ENCODE results near the gene LRRFIP2.

Gene LRRFIP2

DNA sequence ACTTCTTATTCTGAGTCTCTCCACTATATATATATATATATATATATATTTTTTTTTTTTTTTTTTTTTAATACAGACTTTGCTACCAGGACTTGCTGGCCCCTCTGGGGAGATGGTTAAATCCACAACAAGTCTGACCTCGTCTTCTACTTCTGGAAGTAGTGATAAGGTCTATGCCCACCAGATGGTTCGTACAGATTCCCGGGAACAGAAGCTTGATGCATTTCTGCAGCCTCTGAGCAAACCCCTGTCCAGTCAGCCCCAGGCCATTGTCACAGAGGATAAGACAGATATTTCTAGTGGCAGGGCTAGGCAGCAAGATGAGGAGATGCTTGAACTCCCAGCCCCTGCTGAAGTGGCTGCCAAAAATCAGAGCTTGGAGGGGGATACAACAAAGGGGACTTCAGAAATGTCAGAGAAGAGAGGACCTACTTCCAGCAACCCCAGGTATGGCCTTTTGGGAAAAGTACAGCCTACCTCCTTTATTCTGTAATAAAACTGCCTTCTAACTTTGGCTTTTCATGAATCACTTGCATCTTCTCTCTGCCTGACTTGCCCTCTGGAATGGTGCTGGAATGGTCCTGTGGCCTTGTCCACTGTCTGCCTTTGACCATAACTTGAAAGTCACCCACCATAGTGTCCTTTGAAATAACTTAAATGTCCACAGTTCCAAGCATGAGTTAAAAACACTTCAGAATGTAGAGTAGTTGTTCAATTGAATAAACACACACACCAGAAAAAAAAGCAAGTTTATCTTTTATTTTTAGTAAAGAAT lies 148.6 kb downstream of the LRRFIP2 start:
- Histone ChIP-seq H3K4me3 (ENCODE audit: low read length in 2 of 2) (no peak overlapping the region), H3K9me3 (ENCODE audit: control insufficient read depth in 2 of 2, low read length in 2 of 2) (no peaks in the 10 kb centered on the region), H3K27ac (ENCODE audit: low read depth in 2 of 2, low read length in 2 of 2) (no peak overlapping the region), H3K36me3 (ENCODE audit: control insufficient read depth in 2 of 2, insufficient read depth in 2 of 2, low read length in 2 of 2) (peaks cover 42 to 66% of the 10 kb centered on the region in 2 donors), H3K27me3 (ENCODE audit: control insufficient read depth in 2 of 2, insufficient read depth in 2 of 2, low read length in 2 of 2) (no peaks in the 10 kb centered on the region), H3K4me1 (ENCODE audit: control insufficient read depth in 2 of 2, insufficient read depth in 2 of 2, low read length in 2 of 2) (no peaks in the 10 kb centered on the region), H3K9ac (ENCODE audit: low read depth in 1 of 2, low read length in 2 of 2) (no peak overlapping the region)

DNA sequence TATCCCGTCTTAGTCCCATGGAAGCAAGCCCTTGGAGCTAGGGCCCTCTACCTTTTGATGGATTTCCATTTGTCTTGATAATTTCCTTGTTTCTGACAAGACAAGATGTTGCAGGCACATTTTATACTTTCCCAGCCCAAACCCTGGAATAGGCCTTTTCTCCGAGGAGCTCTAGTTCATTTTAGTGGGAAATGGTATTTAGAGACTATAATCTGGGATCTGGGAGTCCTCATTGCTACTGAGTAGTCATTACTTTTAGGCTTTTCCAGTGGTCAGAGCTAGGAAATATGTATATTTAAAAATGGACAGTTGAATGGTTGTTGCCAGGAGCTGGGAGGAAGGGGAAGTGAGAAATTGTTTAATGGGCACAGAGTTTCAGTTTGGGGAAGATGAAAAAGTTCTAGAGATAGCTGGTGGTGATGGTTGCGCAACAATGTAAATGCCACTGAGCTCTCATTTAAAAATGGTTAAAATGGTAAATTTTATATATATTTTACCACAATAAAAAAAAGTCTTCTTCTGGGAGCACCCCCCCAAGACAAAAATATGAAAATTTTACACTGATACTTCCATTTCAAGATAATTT lies 149.5 kb downstream of the LRRFIP2 start:
- Histone ChIP-seq H3K9ac (ENCODE audit: low read depth in 1 of 2, low read length in 2 of 2) (no peak overlapping the region), H3K36me3 (ENCODE audit: control insufficient read depth in 2 of 2, insufficient read depth in 2 of 2, low read length in 2 of 2) (peaks cover 46 to 71% of the 10 kb centered on the region in 2 donors), H3K27ac (ENCODE audit: low read depth in 2 of 2, low read length in 2 of 2) (no peak overlapping the region), H3K9me3 (ENCODE audit: control insufficient read depth in 2 of 2, low read length in 2 of 2) (no peaks in the 10 kb centered on the region), H3K27me3 (ENCODE audit: control insufficient read depth in 2 of 2, insufficient read depth in 2 of 2, low read length in 2 of 2) (no peaks in the 10 kb centered on the region), H3K4me3 (ENCODE audit: low read length in 2 of 2) (no peak overlapping the region), H3K4me1 (ENCODE audit: control insufficient read depth in 2 of 2, insufficient read depth in 2 of 2, low read length in 2 of 2) (no peaks in the 10 kb centered on the region)

DNA sequence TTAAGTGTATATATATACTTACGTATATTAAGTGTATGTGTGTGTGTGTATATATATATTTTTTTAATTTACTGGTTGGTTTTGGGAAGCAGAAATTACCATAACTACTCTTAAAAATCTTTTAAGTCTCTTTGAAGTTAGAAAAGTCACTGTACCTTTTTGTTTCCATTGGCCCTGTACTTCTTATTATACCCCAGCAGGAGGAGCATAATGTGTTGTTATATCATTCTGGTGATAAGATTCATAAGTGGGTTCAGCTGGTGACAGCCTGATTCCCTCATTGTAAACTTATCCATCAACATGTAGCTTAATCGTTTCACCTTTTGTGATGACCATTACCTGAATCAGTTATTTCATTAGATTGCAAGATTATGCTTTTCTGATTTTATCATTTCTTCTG lies 150.3 kb downstream of the LRRFIP2 start:
- H3K36me3 ChIP-seq (ENCODE audit: control insufficient read depth in 2 of 2, insufficient read depth in 2 of 2, low read length in 2 of 2), result peaks cover 42 to 69% of the 10 kb centered on the region in 2 donors
- no peak overlapping the region for H3K9ac ChIP-seq (ENCODE audit: low read depth in 1 of 2, low read length in 2 of 2)
- no peaks in the 10 kb centered on the region for H3K27me3 ChIP-seq (ENCODE audit: control insufficient read depth in 2 of 2, insufficient read depth in 2 of 2, low read length in 2 of 2)

DNA sequence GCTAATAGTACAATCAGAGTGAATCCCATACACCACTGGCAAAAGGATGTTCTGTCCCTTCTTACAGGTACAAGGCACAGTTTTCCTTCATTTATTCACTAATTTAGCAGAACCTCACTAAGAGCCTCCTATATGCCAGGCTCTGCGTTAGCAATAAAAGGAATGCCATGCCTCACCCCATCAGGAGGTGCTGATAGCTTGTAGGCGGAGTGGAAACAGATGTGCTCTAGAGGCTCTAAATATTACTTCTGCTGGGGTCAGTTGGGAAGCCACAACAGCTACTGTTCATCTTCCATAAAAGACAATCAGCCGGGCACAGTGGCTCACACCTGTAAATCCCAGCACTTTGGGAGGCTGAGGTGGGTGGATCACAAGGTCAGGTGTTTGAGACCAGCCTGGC lies 156.7 kb downstream of the LRRFIP2 start:
- no peaks in the 10 kb centered on the region for H3K27me3 ChIP-seq (ENCODE audit: control insufficient read depth in 2 of 2, insufficient read depth in 2 of 2, low read length in 2 of 2)
- H3K9ac ChIP-seq (ENCODE audit: low read depth in 1 of 2, low read length in 2 of 2), result no peak overlapping the region
- H3K36me3 ChIP-seq (ENCODE audit: control insufficient read depth in 2 of 2, insufficient read depth in 2 of 2, low read length in 2 of 2), result peaks cover 53 to 66% of the 10 kb centered on the region in 2 donors
- H3K9me3 ChIP-seq (ENCODE audit: control insufficient read depth in 2 of 2, low read length in 2 of 2), result no peaks in the 10 kb centered on the region
- H3K4me3 ChIP-seq (ENCODE audit: low read length in 2 of 2), result no peak overlapping the region
- H3K4me1 ChIP-seq (ENCODE audit: control insufficient read depth in 2 of 2, insufficient read depth in 2 of 2, low read length in 2 of 2), result no peaks in the 10 kb centered on the region
- H3K27ac ChIP-seq (ENCODE audit: low read depth in 2 of 2, low read length in 2 of 2), result no peak overlapping the region

More for the DNA sequence above, 150.3 kb downstream of the LRRFIP2 start:
- Histone ChIP-seq H3K27ac (ENCODE audit: low read depth in 2 of 2, low read length in 2 of 2) (no peak overlapping the region), H3K4me3 (ENCODE audit: low read length in 2 of 2) (no peak overlapping the region), H3K9me3 (ENCODE audit: control insufficient read depth in 2 of 2, low read length in 2 of 2) (no peaks in the 10 kb centered on the region), H3K4me1 (ENCODE audit: control insufficient read depth in 2 of 2, insufficient read depth in 2 of 2, low read length in 2 of 2) (no peaks in the 10 kb centered on the region)

GRCh38 chr3:37016903-37017302 lies 157.5 kb downstream of the LRRFIP2 start:
- H3K27me3 ChIP-seq (ENCODE audit: control insufficient read depth in 2 of 2, insufficient read depth in 2 of 2, low read length in 2 of 2), result no peaks in the 10 kb centered on the region
- no peaks in the 10 kb centered on the region for H3K9me3 ChIP-seq (ENCODE audit: control insufficient read depth in 2 of 2, low read length in 2 of 2)
- H3K27ac ChIP-seq (ENCODE audit: low read depth in 2 of 2, low read length in 2 of 2), result no peak overlapping the region
- H3K4me1 ChIP-seq (ENCODE audit: control insufficient read depth in 2 of 2, insufficient read depth in 2 of 2, low read length in 2 of 2), result no peaks in the 10 kb centered on the region
- H3K9ac ChIP-seq (ENCODE audit: low read depth in 1 of 2, low read length in 2 of 2), result no peak overlapping the region
- peaks cover 57 to 67% of the 10 kb centered on the region in 2 donors for H3K36me3 ChIP-seq (ENCODE audit: control insufficient read depth in 2 of 2, insufficient read depth in 2 of 2, low read length in 2 of 2)
- H3K4me3 ChIP-seq (ENCODE audit: low read length in 2 of 2), result no peak overlapping the region

DNA sequence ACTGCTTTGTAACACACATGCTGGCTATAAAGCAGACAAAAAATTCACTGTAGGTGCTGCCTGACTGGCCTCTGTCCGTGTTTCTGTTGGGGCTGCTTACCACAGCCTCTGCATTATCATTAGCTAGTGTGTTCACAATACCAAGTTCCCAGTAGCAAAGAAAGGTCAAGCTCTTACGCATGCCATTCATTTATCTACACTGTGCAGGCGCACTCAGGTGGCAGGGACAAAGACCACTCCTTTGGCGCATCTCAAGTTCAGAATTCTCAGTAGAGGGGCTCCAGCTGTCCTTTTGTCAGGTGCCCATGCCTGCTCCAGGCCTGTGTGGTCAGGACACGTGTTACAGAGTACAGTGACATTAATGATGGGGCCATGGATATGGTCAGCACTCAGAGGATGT lies 158.7 kb downstream of the LRRFIP2 start:
- H3K27ac ChIP-seq (ENCODE audit: low read depth in 2 of 2, low read length in 2 of 2), result no peak overlapping the region
- no peak overlapping the region for H3K4me3 ChIP-seq (ENCODE audit: low read length in 2 of 2)
- H3K36me3 ChIP-seq (ENCODE audit: control insufficient read depth in 2 of 2, insufficient read depth in 2 of 2, low read length in 2 of 2), result peaks cover 45 to 61% of the 10 kb centered on the region in 2 donors
- H3K27me3 ChIP-seq (ENCODE audit: control insufficient read depth in 2 of 2, insufficient read depth in 2 of 2, low read length in 2 of 2), result no peaks in the 10 kb centered on the region
- no peaks in the 10 kb centered on the region for H3K9me3 ChIP-seq (ENCODE audit: control insufficient read depth in 2 of 2, low read length in 2 of 2)
- H3K4me1 ChIP-seq (ENCODE audit: control insufficient read depth in 2 of 2, insufficient read depth in 2 of 2, low read length in 2 of 2), result no peaks in the 10 kb centered on the region
- no peak overlapping the region for H3K9ac ChIP-seq (ENCODE audit: low read depth in 1 of 2, low read length in 2 of 2)

DNA sequence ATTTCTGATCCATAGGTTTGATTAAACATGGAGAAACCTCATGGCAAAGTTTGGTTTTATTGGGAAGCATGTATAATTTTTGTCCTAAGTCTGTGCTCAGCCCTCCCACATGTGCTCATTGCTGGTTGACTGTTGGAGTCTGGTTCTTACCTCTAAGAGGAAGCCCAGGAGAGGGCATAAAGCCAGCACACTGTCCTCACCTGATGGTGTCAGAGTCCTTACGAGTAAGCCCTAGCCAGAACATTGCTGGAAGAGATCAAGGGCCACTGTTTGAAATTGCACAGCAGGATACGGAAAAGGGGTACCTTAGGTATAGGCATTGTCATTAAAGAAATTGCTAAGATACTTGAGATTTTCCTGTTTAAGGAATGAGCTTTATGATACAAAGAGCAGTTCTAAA lies 159.8 kb downstream of the LRRFIP2 start:
- Histone ChIP-seq H3K4me3 (ENCODE audit: low read length in 2 of 2) (no peak overlapping the region), H3K9me3 (ENCODE audit: control insufficient read depth in 2 of 2, low read length in 2 of 2) (no peaks in the 10 kb centered on the region), H3K4me1 (ENCODE audit: control insufficient read depth in 2 of 2, insufficient read depth in 2 of 2, low read length in 2 of 2) (no peaks in the 10 kb centered on the region), H3K27me3 (ENCODE audit: control insufficient read depth in 2 of 2, insufficient read depth in 2 of 2, low read length in 2 of 2) (no peaks in the 10 kb centered on the region), H3K27ac (ENCODE audit: low read depth in 2 of 2, low read length in 2 of 2) (no peak overlapping the region), H3K36me3 (ENCODE audit: control insufficient read depth in 2 of 2, insufficient read depth in 2 of 2, low read length in 2 of 2) (peaks cover 43 to 53% of the 10 kb centered on the region in 2 donors), H3K9ac (ENCODE audit: low read depth in 1 of 2, low read length in 2 of 2) (no peak overlapping the region)

Measured in mucosa of rectum (tissue), 2 donors.